B cell (primary cell): ENCODE measurements around the gene UBR4.

Source experiments
- EZH2 ChIP-seq: IDR thresholded peaks from 2 replicates; pipeline ENCODE4 v1.6.1; 2012; ENCODE audit warnings: borderline replicate concordance, low read depth, mild to moderate bottlenecking, moderate library complexity, low read length; ENCODE audit not compliant: insufficient read depth, poor library complexity, severe bottlenecking
- TF ChIP-seq, protein P1 (sequence below): fragments of 200-600 bp; IDR thresholded peaks from one replicate; pipeline ENCODE4 v1.8.0; 2022; ENCODE audit warnings: antibody characterized with exemption, mild to moderate bottlenecking

DNA sequence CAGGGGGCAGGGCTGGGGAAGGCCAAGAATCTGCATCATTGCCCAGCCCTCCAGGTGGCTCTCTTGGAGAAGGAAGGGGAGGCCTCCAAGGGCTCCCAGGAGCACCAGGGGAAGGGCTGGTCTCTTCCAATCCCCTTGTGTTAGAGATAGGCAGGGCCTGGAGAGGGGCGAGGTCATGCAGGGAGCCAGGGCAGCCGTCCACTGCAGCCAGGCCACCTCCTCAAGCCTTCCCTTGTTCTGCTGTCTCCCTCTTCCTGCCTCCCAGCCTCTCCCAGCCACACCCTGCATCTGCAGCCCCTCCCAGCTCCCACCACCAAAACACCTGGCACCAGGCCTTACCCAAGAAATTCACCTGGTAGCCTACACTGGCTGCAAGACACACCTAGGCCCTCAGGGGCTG lies 148.3 kb downstream of the UBR4 start:
- TF ChIP-seq, protein P1, sequence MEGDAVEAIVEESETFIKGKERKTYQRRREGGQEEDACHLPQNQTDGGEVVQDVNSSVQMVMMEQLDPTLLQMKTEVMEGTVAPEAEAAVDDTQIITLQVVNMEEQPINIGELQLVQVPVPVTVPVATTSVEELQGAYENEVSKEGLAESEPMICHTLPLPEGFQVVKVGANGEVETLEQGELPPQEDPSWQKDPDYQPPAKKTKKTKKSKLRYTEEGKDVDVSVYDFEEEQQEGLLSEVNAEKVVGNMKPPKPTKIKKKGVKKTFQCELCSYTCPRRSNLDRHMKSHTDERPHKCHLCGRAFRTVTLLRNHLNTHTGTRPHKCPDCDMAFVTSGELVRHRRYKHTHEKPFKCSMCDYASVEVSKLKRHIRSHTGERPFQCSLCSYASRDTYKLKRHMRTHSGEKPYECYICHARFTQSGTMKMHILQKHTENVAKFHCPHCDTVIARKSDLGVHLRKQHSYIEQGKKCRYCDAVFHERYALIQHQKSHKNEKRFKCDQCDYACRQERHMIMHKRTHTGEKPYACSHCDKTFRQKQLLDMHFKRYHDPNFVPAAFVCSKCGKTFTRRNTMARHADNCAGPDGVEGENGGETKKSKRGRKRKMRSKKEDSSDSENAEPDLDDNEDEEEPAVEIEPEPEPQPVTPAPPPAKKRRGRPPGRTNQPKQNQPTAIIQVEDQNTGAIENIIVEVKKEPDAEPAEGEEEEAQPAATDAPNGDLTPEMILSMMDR: no peak
- no peak for TF ChIP-seq EZH2
